Brain microvascular endothelial cell (primary cell): ENCODE data around the gene FARS2.

Source experiments
- DNase-seq: peaks from one replicate; pipeline ENCODE4 v3.0.0-alpha.2; 2020
- H3K27ac ChIP-seq: fragments of 250-450 bp; sonication (Bioruptor Pico); 2 replicates; pipeline ENCODE4 v1.5.1; 2020; ENCODE audit warnings: mild to moderate bottlenecking, moderate library complexity
- H3K27me3 ChIP-seq: fragments of 250-450 bp; sonication (Bioruptor Pico); replicated peaks from 2 replicates; pipeline ENCODE4 v1.5.1; 2020; ENCODE audit warnings: mild to moderate bottlenecking
- H3K36me3 ChIP-seq: fragments of 250-450 bp; sonication (Bioruptor Pico); replicated peaks from 2 replicates; pipeline ENCODE4 v1.5.1; 2020; ENCODE audit warnings: mild to moderate bottlenecking
- H3K4me3 ChIP-seq: 2 replicates; pipeline ENCODE4 v1.5.1; 2011; ENCODE audit warnings: low read depth, mild to moderate bottlenecking, control low read depth, low read length, moderate library complexity
- CTCF ChIP-seq: IDR thresholded peaks from 2 replicates; pipeline ENCODE4 v1.5.1; 2011; ENCODE audit warnings: low read depth, mild to moderate bottlenecking, moderate library complexity, low read length, control low read depth, inconsistent platforms; ENCODE audit errors: missing control alignments
- in situ Hi-C: cut with HindIII; loops from 2 replicates; pipeline ENCODE4 v1.10.0; 2017; ENCODE audit warnings: low sequenced_read_pairs, low pct_ligation_motif_present

Gene FARS2

GRCh38 chr6:5351552-5352210 lies 90.4 kb downstream of the FARS2 start:
- no peak for TF ChIP-seq CTCF
- H3K27me3 ChIP-seq: no peaks in the 10 kb centered on the region
- no peak overlapping the region for H3K4me3 ChIP-seq
- no peaks in the 10 kb centered on the region for H3K36me3 ChIP-seq
- in situ Hi-C loops: no loop called here
- H3K27ac ChIP-seq: no peak overlapping the region
- DNase-seq: no peak

GRCh38 chr6:5353971-5354370 lies 92.7 kb downstream of the FARS2 start:
- no peaks in the 10 kb centered on the region for H3K36me3 ChIP-seq
- H3K27ac ChIP-seq: no peak overlapping the region
- in situ Hi-C loops: no loop called here
- TF ChIP-seq CTCF: no peak
- H3K27me3 ChIP-seq: no peaks in the 10 kb centered on the region
- no peak for DNase-seq
- no peak overlapping the region for H3K4me3 ChIP-seq

- Histone ChIP-seq H3K36me3 (no peaks in the 10 kb centered on the region), H3K27me3 (no peaks in the 10 kb centered on the region), H3K4me3 (no peak overlapping the region), H3K27ac (no peak overlapping the region)
- TF ChIP-seq CTCF: no peak
- no peak for DNase-seq
- in situ Hi-C loops: no loop called here
These were observed 96.2 kb downstream of the FARS2 start for GRCh38 chr6:5357486-5357885.

- H3K4me3 ChIP-seq: no peak overlapping the region
- in situ Hi-C loops: no loop called here
- H3K36me3 ChIP-seq: no peaks in the 10 kb centered on the region
- TF ChIP-seq CTCF: no peak
- H3K27ac ChIP-seq: no peak overlapping the region
- no peak for DNase-seq
- H3K27me3 ChIP-seq: no peaks in the 10 kb centered on the region
These were observed 98.1 kb downstream of the FARS2 start for GRCh38 chr6:5359417-5359816.

GRCh38 chr6:5361396-5361795 lies 100.1 kb downstream of the FARS2 start:
- in situ Hi-C loops: no loop called here
- Histone ChIP-seq H3K36me3 (no peaks in the 10 kb centered on the region), H3K4me3 (no peak overlapping the region), H3K27ac (no peak overlapping the region), H3K27me3 (no peaks in the 10 kb centered on the region)
- no peak for TF ChIP-seq CTCF
- no peak for DNase-seq

- TF ChIP-seq CTCF: no peak
- in situ Hi-C loops: no loop called here
- Histone ChIP-seq H3K27ac (no peak overlapping the region), H3K36me3 (no peaks in the 10 kb centered on the region), H3K4me3 (no peak overlapping the region), H3K27me3 (no peaks in the 10 kb centered on the region)
- DNase-seq: no peak
These were observed 104.3 kb downstream of the FARS2 start for GRCh38 chr6:5365436-5366195.
